ENCODE data around the gene DNAH2.

Gene DNAH2

GRCh38 chr17:7838090-7839075 is 120.8 kb downstream of the DNAH2 start (continued):
- TF ChIP-seq ZNF223 (tag by site-specific recombination; IDR thresholded peaks at IDR 0.05) (no peak), ZNF132 (tag by site-specific recombination; IDR thresholded peaks at IDR 0.05; ENCODE audit: borderline replicate concordance) (no peak), ZNF394 (tag by site-specific recombination; IDR thresholded peaks at IDR 0.05; ENCODE audit: borderline replicate concordance) (no peak), ZNF202 (tag by site-specific recombination; IDR thresholded peaks at IDR 0.05; ENCODE audit: borderline replicate concordance) (no peak), ZNF423 (tag by site-specific recombination; IDR thresholded peaks at IDR 0.05) (no peak), ZNF26 (tag by site-specific recombination; IDR thresholded peaks at IDR 0.05) (no peak), ZFP69B (tag by site-specific recombination; IDR thresholded peaks at IDR 0.05) (0 out of 2 replicates have a peak, but pooled peaks have one; percentile 21), HOXD13 (CRISPR knock-in tag; IDR thresholded peaks at IDR 0.05; ENCODE audit: borderline replicate concordance) (0 out of 2 replicates have a peak, but pooled peaks have one; percentile 14), ZNF654 (tag by site-specific recombination; IDR thresholded peaks at IDR 0.05; ENCODE audit: low read depth) (no peak), INSM2 (tag by site-specific recombination; IDR thresholded peaks at IDR 0.05) (no peak), ZNF335 (tag by site-specific recombination; conservative IDR thresholded peaks at IDR 0.05) (peak; percentile 33; the same call in 1 of the 2 replicates), GLI2 (tag by site-specific recombination; IDR thresholded peaks at IDR 0.05; ENCODE audit: borderline replicate concordance, low read depth) (no peak), ZNF155 (tag by site-specific recombination; IDR thresholded peaks at IDR 0.05) (no peak), ZNF626 (tag by site-specific recombination; IDR thresholded peaks at IDR 0.05) (no peak), ZNF701 (tag by site-specific recombination; IDR thresholded peaks at IDR 0.05) (no peak), ZNF510 (tag by site-specific recombination; IDR thresholded peaks at IDR 0.05; ENCODE audit: insufficient replicate concordance) (no peak), ZNF518A (tag by site-specific recombination; conservative IDR thresholded peaks at IDR 0.05; ENCODE audit: low read depth) (no peak), SP7 (tag by site-specific recombination; IDR thresholded peaks at IDR 0.05) (0 out of 2 replicates have a peak, but pooled peaks have one; percentile 35)
- TF ChIP-seq, protein P1, sequence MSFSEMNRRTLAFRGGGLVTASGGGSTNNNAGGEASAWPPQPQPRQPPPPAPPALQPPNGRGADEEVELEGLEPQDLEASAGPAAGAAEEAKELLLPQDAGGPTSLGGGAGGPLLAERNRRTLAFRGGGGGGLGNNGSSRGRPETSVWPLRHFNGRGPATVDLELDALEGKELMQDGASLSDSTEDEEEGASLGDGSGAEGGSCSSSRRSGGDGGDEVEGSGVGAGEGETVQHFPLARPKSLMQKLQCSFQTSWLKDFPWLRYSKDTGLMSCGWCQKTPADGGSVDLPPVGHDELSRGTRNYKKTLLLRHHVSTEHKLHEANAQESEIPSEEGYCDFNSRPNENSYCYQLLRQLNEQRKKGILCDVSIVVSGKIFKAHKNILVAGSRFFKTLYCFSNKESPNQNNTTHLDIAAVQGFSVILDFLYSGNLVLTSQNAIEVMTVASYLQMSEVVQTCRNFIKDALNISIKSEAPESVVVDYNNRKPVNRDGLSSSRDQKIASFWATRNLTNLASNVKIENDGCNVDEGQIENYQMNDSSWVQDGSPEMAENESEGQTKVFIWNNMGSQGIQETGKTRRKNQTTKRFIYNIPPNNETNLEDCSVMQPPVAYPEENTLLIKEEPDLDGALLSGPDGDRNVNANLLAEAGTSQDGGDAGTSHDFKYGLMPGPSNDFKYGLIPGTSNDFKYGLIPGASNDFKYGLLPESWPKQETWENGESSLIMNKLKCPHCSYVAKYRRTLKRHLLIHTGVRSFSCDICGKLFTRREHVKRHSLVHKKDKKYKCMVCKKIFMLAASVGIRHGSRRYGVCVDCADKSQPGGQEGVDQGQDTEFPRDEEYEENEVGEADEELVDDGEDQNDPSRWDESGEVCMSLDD (tag by site-specific recombination; IDR thresholded peaks at IDR 0.05): 0 out of 2 replicates have a peak, but pooled peaks have one; percentile 38
- TF ChIP-seq, protein P2, sequence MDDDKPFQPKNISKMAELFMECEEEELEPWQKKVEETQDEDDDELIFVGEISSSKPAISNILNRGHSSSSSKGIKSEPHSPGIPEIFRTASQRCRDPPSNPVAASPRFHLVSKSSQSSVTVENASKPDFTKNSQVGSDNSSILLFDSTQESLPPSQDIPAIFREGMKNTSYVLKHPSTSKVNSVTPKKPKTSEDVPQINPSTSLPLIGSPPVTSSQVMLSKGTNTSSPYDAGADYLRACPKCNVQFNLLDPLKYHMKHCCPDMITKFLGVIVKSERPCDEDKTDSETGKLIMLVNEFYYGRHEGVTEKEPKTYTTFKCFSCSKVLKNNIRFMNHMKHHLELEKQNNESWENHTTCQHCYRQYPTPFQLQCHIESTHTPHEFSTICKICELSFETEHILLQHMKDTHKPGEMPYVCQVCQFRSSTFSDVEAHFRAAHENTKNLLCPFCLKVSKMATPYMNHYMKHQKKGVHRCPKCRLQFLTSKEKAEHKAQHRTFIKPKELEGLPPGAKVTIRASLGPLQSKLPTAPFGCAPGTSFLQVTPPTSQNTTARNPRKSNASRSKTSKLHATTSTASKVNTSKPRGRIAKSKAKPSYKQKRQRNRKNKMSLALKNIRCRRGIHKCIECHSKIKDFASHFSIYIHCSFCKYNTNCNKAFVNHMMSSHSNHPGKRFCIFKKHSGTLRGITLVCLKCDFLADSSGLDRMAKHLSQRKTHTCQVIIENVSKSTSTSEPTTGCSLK (tag by site-specific recombination; IDR thresholded peaks at IDR 0.05): no peak
- TF ChIP-seq, protein P3, sequence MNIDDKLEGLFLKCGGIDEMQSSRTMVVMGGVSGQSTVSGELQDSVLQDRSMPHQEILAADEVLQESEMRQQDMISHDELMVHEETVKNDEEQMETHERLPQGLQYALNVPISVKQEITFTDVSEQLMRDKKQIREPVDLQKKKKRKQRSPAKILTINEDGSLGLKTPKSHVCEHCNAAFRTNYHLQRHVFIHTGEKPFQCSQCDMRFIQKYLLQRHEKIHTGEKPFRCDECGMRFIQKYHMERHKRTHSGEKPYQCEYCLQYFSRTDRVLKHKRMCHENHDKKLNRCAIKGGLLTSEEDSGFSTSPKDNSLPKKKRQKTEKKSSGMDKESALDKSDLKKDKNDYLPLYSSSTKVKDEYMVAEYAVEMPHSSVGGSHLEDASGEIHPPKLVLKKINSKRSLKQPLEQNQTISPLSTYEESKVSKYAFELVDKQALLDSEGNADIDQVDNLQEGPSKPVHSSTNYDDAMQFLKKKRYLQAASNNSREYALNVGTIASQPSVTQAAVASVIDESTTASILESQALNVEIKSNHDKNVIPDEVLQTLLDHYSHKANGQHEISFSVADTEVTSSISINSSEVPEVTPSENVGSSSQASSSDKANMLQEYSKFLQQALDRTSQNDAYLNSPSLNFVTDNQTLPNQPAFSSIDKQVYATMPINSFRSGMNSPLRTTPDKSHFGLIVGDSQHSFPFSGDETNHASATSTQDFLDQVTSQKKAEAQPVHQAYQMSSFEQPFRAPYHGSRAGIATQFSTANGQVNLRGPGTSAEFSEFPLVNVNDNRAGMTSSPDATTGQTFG (tag by site-specific recombination; IDR thresholded peaks at IDR 0.05; ENCODE audit: borderline replicate concordance): no peak

Measured in HEK293 (cell line).